Kidney epithelial cell (primary cell): ENCODE data around the gene LMX1A. TPM values are rescaled to one million over a fixed set of nuclear protein-coding genes. Genes with fewer than 3 reads are reported as not detected.

Experiments
- DNase-seq: peaks from one replicate; pipeline ENCODE4 v3.0.0-alpha.2; 2010; ENCODE audit warnings: low read depth
- H3K27me3 ChIP-seq: 2 replicates; pipeline ENCODE4 v1.6.0; 2011; ENCODE audit warnings: low read length; ENCODE audit not compliant: control insufficient read depth, insufficient read depth
- H3K36me3 ChIP-seq: 2 replicates; pipeline ENCODE4 v1.5.1; 2011; ENCODE audit warnings: low read length; ENCODE audit not compliant: control insufficient read depth, insufficient read depth
- H3K4me3 ChIP-seq: 2 replicates; pipeline ENCODE4 v1.5.1; 2011; ENCODE audit warnings: low read depth, mild to moderate bottlenecking, control low read depth, low read length
- total RNA-seq: library from RNA; depleted of rRNA; stranded (reverse); fragments of >200 nt; gene quantifications from 2 replicates; pipeline ENCODE4 v1.2.3, GENCODE V29; 2015
- TF ChIP-seq, protein P1 (sequence below): IDR thresholded peaks from 2 replicates; pipeline ENCODE4 v1.5.1; 2011; ENCODE audit warnings: mild to moderate bottlenecking, moderate library complexity, low read length, control low read depth, inconsistent platforms; ENCODE audit not compliant: insufficient read depth, poor library complexity, severe bottlenecking

Gene LMX1A
- total RNA-seq, 1 donor from 2014 or later, result not detected

DNA sequence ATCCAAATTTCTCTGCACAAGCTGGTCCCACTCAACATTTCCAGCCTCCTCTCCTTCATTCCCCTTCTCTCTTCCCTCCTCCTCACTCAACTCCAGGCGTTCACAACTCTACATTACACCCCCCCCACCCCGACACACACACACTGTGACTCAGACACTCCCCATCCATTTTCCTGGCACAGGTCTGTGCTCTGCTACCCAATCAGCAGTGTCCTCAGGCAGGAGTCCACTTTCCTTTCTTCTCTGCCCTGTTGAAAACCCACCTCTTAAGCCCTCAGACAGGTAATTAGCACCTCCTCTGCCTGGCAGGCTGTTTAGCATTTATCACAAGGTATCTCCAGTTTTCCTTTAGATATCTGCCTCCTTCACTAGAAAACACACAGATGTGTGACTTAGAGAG, 8.8 kb upstream of the LMX1A start:
- Histone ChIP-seq H3K27me3 (peaks cover 4% of the 10 kb centered on the region), H3K4me3 (no peak overlapping the region), H3K36me3 (no peaks in the 10 kb centered on the region)
- TF ChIP-seq, protein P1, sequence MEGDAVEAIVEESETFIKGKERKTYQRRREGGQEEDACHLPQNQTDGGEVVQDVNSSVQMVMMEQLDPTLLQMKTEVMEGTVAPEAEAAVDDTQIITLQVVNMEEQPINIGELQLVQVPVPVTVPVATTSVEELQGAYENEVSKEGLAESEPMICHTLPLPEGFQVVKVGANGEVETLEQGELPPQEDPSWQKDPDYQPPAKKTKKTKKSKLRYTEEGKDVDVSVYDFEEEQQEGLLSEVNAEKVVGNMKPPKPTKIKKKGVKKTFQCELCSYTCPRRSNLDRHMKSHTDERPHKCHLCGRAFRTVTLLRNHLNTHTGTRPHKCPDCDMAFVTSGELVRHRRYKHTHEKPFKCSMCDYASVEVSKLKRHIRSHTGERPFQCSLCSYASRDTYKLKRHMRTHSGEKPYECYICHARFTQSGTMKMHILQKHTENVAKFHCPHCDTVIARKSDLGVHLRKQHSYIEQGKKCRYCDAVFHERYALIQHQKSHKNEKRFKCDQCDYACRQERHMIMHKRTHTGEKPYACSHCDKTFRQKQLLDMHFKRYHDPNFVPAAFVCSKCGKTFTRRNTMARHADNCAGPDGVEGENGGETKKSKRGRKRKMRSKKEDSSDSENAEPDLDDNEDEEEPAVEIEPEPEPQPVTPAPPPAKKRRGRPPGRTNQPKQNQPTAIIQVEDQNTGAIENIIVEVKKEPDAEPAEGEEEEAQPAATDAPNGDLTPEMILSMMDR, result no peak
- no peak for DNase-seq

DNA sequence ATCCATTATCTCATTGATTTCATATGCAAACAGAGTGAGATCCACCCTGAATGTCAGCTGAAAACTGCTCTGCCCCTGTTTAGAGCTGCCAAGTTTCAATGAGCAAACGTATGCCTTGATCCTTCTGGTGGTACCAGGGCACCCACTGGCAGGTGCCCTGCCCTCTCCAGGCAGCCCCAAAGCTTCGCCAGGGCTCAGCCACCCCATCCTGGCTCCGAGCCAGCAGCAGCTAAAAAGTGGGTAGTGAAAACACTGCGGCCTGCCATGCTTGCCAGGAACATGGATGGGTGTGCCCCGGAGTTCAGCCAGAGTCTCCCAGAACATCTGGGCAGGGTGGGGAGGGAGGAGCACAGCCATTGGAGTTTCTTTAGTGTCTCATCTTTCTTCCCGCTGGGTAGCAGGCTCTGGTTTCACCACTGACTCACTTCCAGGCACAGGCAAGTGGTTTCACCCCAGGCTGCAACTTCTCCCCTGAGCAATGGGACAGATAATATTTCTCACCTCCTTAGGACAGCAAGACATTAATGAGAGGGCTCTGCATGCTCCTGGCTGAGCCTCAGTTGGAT, 8.1 kb upstream of the LMX1A start:
- TF ChIP-seq, protein P1, result no peak
- DNase-seq, result no peak
- peaks cover 4% of the 10 kb centered on the region for H3K27me3 ChIP-seq

DNA sequence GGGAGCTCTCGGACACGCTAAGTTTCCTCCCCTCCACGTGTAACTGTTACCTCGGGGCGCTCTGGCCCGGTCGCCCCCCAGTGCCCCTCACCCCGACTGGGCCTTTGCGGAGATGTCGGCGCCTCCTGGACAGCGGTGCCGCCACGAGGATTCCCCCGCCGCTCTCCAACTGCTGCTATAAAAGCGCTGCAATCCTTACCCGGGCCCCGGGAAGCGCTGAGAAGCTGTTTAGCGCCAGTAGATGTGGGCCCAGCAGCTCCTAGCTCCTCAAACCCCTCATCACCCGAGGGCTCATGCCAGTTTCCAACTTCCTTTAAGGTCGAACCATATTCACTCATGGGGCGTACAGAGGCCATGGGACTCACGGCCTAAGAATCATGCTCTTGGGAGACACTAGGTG, 361 bp upstream of the LMX1A start:
- TF ChIP-seq, protein P1, result no peak

More for the DNA sequence above, 8.1 kb upstream of the LMX1A start:
- Histone ChIP-seq H3K4me3 (no peak overlapping the region), H3K36me3 (no peaks in the 10 kb centered on the region)

DNA sequence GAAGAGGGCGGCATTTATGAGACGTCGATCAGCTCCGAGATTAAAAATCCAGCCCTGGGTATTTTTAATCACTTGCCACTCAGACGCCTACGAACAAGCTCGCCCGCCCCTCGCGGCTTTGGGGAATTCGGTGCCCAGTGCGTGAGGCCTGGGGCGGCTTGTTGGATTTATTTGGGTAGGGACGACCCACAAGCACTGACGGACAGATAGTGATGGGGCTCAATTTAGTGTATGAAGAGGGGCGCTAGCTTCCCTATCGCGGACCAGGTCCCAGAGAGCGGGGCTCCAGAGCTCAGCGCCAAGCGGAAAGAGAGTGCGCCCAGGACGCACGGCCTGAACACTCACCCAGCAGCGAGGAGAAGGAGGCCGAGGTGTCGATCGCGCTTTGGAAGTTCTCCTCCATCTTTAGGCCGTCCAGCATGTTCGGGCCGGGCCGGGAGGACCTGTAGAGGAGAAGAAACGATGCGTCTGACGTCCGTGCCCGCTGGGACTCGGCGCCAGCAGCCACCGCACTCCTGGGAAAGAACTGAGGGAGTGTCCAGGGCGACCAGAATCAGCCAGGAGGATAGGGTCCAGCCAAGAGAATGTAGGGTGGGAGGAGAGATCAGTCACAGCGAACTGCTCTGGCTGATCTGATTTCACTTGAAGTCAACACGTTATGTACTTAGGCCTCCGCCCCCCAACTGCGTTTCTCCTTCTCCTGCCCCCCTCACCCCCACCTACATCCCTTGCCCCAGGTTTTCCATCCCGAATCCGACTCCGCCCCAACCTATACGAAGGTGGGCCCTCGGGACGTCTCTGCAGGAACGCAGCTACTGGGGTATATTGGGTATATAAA, 1.2 kb downstream of the LMX1A start:
- Histone ChIP-seq H3K4me3 (no peak overlapping the region), H3K36me3 (no peaks in the 10 kb centered on the region), H3K27me3 (peaks cover 70% of the 10 kb centered on the region)
- no peak for DNase-seq
- TF ChIP-seq, protein P1, result no peak

More for the DNA sequence above, 361 bp upstream of the LMX1A start:
- H3K27me3 ChIP-seq, result peaks cover 65% of the 10 kb centered on the region
- no peak for DNase-seq
- H3K36me3 ChIP-seq, result no peaks in the 10 kb centered on the region
- H3K4me3 ChIP-seq, result no peak overlapping the region

DNA sequence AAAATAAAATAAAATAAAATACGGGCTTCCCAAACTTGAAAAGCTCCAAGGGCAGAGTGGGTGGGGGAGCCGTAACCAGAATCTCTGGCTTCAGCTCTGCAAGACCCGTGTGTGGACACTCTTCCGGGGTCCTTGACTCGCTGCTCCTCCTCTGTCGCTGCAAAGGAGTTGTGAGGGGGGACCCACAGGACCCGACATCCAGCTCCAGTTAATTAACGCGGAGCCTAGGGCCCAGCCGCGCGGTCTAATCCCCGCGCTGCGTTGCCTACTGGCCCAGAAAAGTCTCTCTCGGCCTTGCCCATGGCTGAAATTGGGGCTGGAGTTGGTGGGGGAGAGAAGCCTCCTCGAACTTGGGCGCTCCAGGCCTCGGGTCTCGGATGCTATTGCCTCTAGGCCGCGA, 1.8 kb downstream of the LMX1A start:
- TF ChIP-seq, protein P1, result no peak
- peaks cover 74% of the 10 kb centered on the region for H3K27me3 ChIP-seq
- no peak for DNase-seq

More for the DNA sequence above, 1.8 kb downstream of the LMX1A start:
- Histone ChIP-seq H3K4me3 (no peak overlapping the region), H3K36me3 (no peaks in the 10 kb centered on the region)
